Mesendoderm (in vitro differentiated cells): ENCODE results near the gene CTNNA3.
A peak's percentile ranks its signal among the peaks of the same experiment; 100 is the strongest.

Experiments used
- DNase-seq: peaks from one replicate; pipeline ENCODE4 v3.0.0; 2013
- H2AK5ac ChIP-seq: 2 replicates; pipeline ENCODE4 v1.6.1; 2013; ENCODE audit warnings: low read length, inconsistent platforms
- H2BK120ac ChIP-seq: 2 replicates; pipeline ENCODE4 v1.6.1; 2013; ENCODE audit warnings: low read depth, mild to moderate bottlenecking, low read length, moderate library complexity, mixed read lengths
- H2BK15ac ChIP-seq: replicated peaks from 2 replicates; pipeline ENCODE4 v1.6.1; 2013; ENCODE audit warnings: low read depth, mild to moderate bottlenecking, moderate library complexity
- H2BK5ac ChIP-seq: 2 replicates; pipeline ENCODE4 v1.6.1; 2013; ENCODE audit warnings: low read length, inconsistent platforms
- H3K18ac ChIP-seq: 2 replicates; pipeline ENCODE4 v1.6.1; 2013; ENCODE audit warnings: mild to moderate bottlenecking, low read length, mixed read lengths
- H3K23ac ChIP-seq: one replicate; pipeline ENCODE4 v1.6.1; 2013; ENCODE audit warnings: low read length
- H3K27ac ChIP-seq: 2 replicates; pipeline ENCODE4 v1.5.1; 2013; ENCODE audit warnings: low read depth, mild to moderate bottlenecking, inconsistent platforms, low read length, moderate library complexity
- H3K27me3 ChIP-seq: 2 replicates; pipeline ENCODE4 v1.6.1; 2013; ENCODE audit warnings: low read length, control low read depth, mild to moderate bottlenecking, inconsistent platforms; ENCODE audit not compliant: insufficient read depth, poor library complexity
- H3K36me3 ChIP-seq: 2 replicates; pipeline ENCODE4 v1.6.1; 2013; ENCODE audit warnings: low read length, inconsistent platforms; ENCODE audit not compliant: control insufficient read depth, insufficient read depth
- H3K4ac ChIP-seq: one replicate; pipeline ENCODE4 v1.6.1; 2013; ENCODE audit warnings: low read depth, mild to moderate bottlenecking, low read length, moderate library complexity
- H3K4me1 ChIP-seq: 2 replicates; pipeline ENCODE4 v1.6.1; 2013; ENCODE audit warnings: low read depth, low read length, inconsistent platforms; ENCODE audit not compliant: control insufficient read depth
- H3K4me2 ChIP-seq: 2 replicates; pipeline ENCODE4 v1.6.1; 2013; ENCODE audit warnings: low read length
- H3K4me3 ChIP-seq: 2 replicates; pipeline ENCODE4 v1.5.1; 2013; ENCODE audit warnings: mild to moderate bottlenecking, low read length
- H3K56ac ChIP-seq: one replicate; pipeline ENCODE4 v1.6.1; 2013; ENCODE audit warnings: low read length
- H3K79me1 ChIP-seq: 2 replicates; pipeline ENCODE4 v1.6.1; 2013; ENCODE audit warnings: low read length, inconsistent platforms
- H3K79me2 ChIP-seq: 2 replicates; pipeline ENCODE4 v1.6.1; 2013; ENCODE audit warnings: mild to moderate bottlenecking, low read length; ENCODE audit not compliant: control insufficient read depth, insufficient read depth
- H3K9ac ChIP-seq: 2 replicates; pipeline ENCODE4 v1.6.1; 2013; ENCODE audit warnings: low read length, inconsistent platforms
- H4K5ac ChIP-seq: one replicate; pipeline ENCODE4 v1.6.1; 2013; ENCODE audit warnings: low read length
- H4K8ac ChIP-seq: one replicate; pipeline ENCODE4 v1.6.1; 2013; ENCODE audit warnings: low read depth, mild to moderate bottlenecking, control low read depth, low read length, moderate library complexity
- WGBS: extraction: QIAGEN DNeasy Blood & Tissue Kit; methylation state at CpG from one replicate; pipeline ENCODE4 v1.1.7; 2013; ENCODE audit warnings: low lambda C conversion rate, missing lambda C conversion rate; ENCODE audit not compliant: insufficient coverage; ENCODE audit errors: extremely low coverage; 5-methylcytosine and 5-hydroxymethylcytosine counted together

The CTNNA3 gene

GRCh38 chr10:67553254-67553653 lies 142.7 kb downstream of the CTNNA3 start:
- no peak overlapping the region for H3K4ac ChIP-seq
- no peak overlapping the region for H2BK5ac ChIP-seq
- H4K5ac ChIP-seq: no peak overlapping the region
- H3K79me2 ChIP-seq: no peaks in the 10 kb centered on the region
- H3K4me3 ChIP-seq: no peak overlapping the region
- no peak overlapping the region for H3K27ac ChIP-seq
- H3K4me1 ChIP-seq: no peaks in the 10 kb centered on the region
- no peak overlapping the region for H3K4me2 ChIP-seq
- H3K27me3 ChIP-seq: no peaks in the 10 kb centered on the region
- no peak overlapping the region for H3K9ac ChIP-seq
- no peak overlapping the region for H2AK5ac ChIP-seq
- H3K79me1 ChIP-seq: no peaks in the 10 kb centered on the region
- H2BK120ac ChIP-seq: no peak overlapping the region
- no CpG with 5 or more reads among the region's 3 CpGs for WGBS
- no peak overlapping the region for H2BK15ac ChIP-seq
- no peak overlapping the region for H4K8ac ChIP-seq
- H3K18ac ChIP-seq: no peak overlapping the region
- DNase-seq: no peak
- no peak overlapping the region for H3K23ac ChIP-seq
- H3K56ac ChIP-seq: no peak overlapping the region
- H3K36me3 ChIP-seq: no peaks in the 10 kb centered on the region

GRCh38 chr10:67550838-67551402 lies 145.1 kb downstream of the CTNNA3 start:
- Histone ChIP-seq H3K9ac (no peak overlapping the region), H3K4me2 (no peak overlapping the region), H4K8ac (no peak overlapping the region), H4K5ac (no peak overlapping the region), H2BK5ac (no peak overlapping the region), H3K23ac (no peak overlapping the region), H3K56ac (no peak overlapping the region), H3K4me3 (no peak overlapping the region), H3K4ac (no peak overlapping the region), H3K79me2 (no peaks in the 10 kb centered on the region), H3K27me3 (no peaks in the 10 kb centered on the region), H3K27ac (no peak overlapping the region), H2AK5ac (no peak overlapping the region), H3K4me1 (no peaks in the 10 kb centered on the region), H3K18ac (no peak overlapping the region), H2BK120ac (no peak overlapping the region), H3K36me3 (no peaks in the 10 kb centered on the region), H3K79me1 (no peaks in the 10 kb centered on the region), H2BK15ac (no peak overlapping the region)
- no peak for DNase-seq
- no CpG with 5 or more reads among the region's 16 CpGs for WGBS

GRCh38 chr10:67550046-67550445 lies 145.9 kb downstream of the CTNNA3 start:
- no peak overlapping the region for H3K4me2 ChIP-seq
- no peak overlapping the region for H3K9ac ChIP-seq
- H3K27me3 ChIP-seq: no peaks in the 10 kb centered on the region

GRCh38 chr10:67549390-67549789 lies 146.6 kb downstream of the CTNNA3 start:
- H2BK5ac ChIP-seq: no peak overlapping the region
- H3K4me3 ChIP-seq: no peak overlapping the region
- no peak overlapping the region for H3K23ac ChIP-seq
- H3K56ac ChIP-seq: no peak overlapping the region
- no CpG with 5 or more reads among the region's 2 CpGs for WGBS
- H3K27ac ChIP-seq: no peak overlapping the region
- H4K5ac ChIP-seq: no peak overlapping the region
- no peak overlapping the region for H3K4ac ChIP-seq
- H2BK15ac ChIP-seq: no peak overlapping the region
- no peak overlapping the region for H3K18ac ChIP-seq
- no peak for DNase-seq
- H3K79me1 ChIP-seq: no peaks in the 10 kb centered on the region
- no peaks in the 10 kb centered on the region for H3K27me3 ChIP-seq
- H3K4me1 ChIP-seq: no peaks in the 10 kb centered on the region
- H3K36me3 ChIP-seq: no peaks in the 10 kb centered on the region
- H4K8ac ChIP-seq: no peak overlapping the region
- H3K4me2 ChIP-seq: no peak overlapping the region
- no peak overlapping the region for H3K9ac ChIP-seq
- no peaks in the 10 kb centered on the region for H3K79me2 ChIP-seq
- no peak overlapping the region for H2AK5ac ChIP-seq
- no peak overlapping the region for H2BK120ac ChIP-seq

More at GRCh38 chr10:67550046-67550445, 145.9 kb downstream of the CTNNA3 start:
- Histone ChIP-seq H2BK120ac (no peak overlapping the region), H3K56ac (no peak overlapping the region), H2AK5ac (no peak overlapping the region), H2BK15ac (no peak overlapping the region), H2BK5ac (no peak overlapping the region), H4K5ac (no peak overlapping the region), H3K4me1 (no peaks in the 10 kb centered on the region), H3K79me2 (no peaks in the 10 kb centered on the region), H3K36me3 (no peaks in the 10 kb centered on the region), H3K27ac (no peak overlapping the region), H4K8ac (no peak overlapping the region), H3K79me1 (no peaks in the 10 kb centered on the region), H3K18ac (no peak overlapping the region), H3K4me3 (no peak overlapping the region), H3K4ac (no peak overlapping the region), H3K23ac (no peak overlapping the region)
- no CpG with 5 or more reads among the region's 2 CpGs for WGBS
- no peak for DNase-seq

- Histone ChIP-seq H2BK5ac (no peak overlapping the region), H3K27me3 (no peaks in the 10 kb centered on the region), H3K79me2 (no peaks in the 10 kb centered on the region), H2AK5ac (no peak overlapping the region), H3K23ac (no peak overlapping the region), H3K4me3 (no peak overlapping the region), H3K4me1 (no peaks in the 10 kb centered on the region), H4K5ac (no peak overlapping the region), H2BK15ac (no peak overlapping the region), H3K18ac (no peak overlapping the region), H3K9ac (no peak overlapping the region), H3K4ac (no peak overlapping the region), H3K56ac (no peak overlapping the region), H3K4me2 (no peak overlapping the region), H3K36me3 (no peaks in the 10 kb centered on the region), H3K79me1 (no peaks in the 10 kb centered on the region), H3K27ac (no peak overlapping the region), H2BK120ac (no peak overlapping the region), H4K8ac (no peak overlapping the region)
- DNase-seq: no peak
Observed at GRCh38 chr10:67541411-67541810, 154.6 kb downstream of the CTNNA3 start.

GRCh38 chr10:67539312-67539711 lies 156.7 kb downstream of the CTNNA3 start:
- Histone ChIP-seq H3K27me3 (no peaks in the 10 kb centered on the region), H4K8ac (no peak overlapping the region), H3K4ac (peak overlapping the region; percentile 31), H3K4me2 (no peak overlapping the region), H3K9ac (no peak overlapping the region), H3K36me3 (no peaks in the 10 kb centered on the region), H3K56ac (no peak overlapping the region), H3K23ac (no peak overlapping the region), H3K18ac (no peak overlapping the region), H2BK5ac (no peak overlapping the region), H3K4me1 (no peaks in the 10 kb centered on the region), H2BK15ac (no peak overlapping the region), H3K79me1 (no peaks in the 10 kb centered on the region), H3K27ac (no peak overlapping the region), H3K4me3 (no peak overlapping the region), H4K5ac (no peak overlapping the region), H3K79me2 (no peaks in the 10 kb centered on the region), H2BK120ac (no peak overlapping the region), H2AK5ac (no peak overlapping the region)
- no peak for DNase-seq
- no CpG with 5 or more reads among the region's 6 CpGs for WGBS
